Hematopoietic multipotent progenitor cell treated with erythropoietin and hydrocortisone succinate and interleukin-3 and kit ligand, for 17 days (in vitro differentiated cells): ENCODE measurements around the gene FILIP1L.

Experiments used
- DNase-seq: peaks from one replicate; pipeline ENCODE4 v3.0.0-alpha.2; 2015; ENCODE audit warnings: low spot score

The FILIP1L gene

GRCh38 chr3:100009276-100010086 lies 104.8 kb downstream of the FILIP1L start:
- DNase-seq = no peak

- DNase-seq = peak; percentile 12
These were observed 106.1 kb downstream of the FILIP1L start for GRCh38 chr3:100008081-100008698.

GRCh38 chr3:100007313-100007712 lies 107.0 kb downstream of the FILIP1L start:
- DNase-seq = no peak

GRCh38 chr3:100006570-100007271 lies 107.6 kb downstream of the FILIP1L start:
- DNase-seq = no peak

GRCh38 chr3:100005665-100006393 lies 108.5 kb downstream of the FILIP1L start:
- DNase-seq = no peak

- no peak for DNase-seq
These were observed 109.4 kb downstream of the FILIP1L start for GRCh38 chr3:100004931-100005330.

GRCh38 chr3:100003609-100004503 lies 110.4 kb downstream of the FILIP1L start:
- no peak for DNase-seq

- DNase-seq = no peak
These were observed 111.5 kb downstream of the FILIP1L start for GRCh38 chr3:100002599-100003350.

GRCh38 chr3:100001526-100002270 lies 112.6 kb downstream of the FILIP1L start:
- no peak for DNase-seq

- DNase-seq = no peak
These were observed 113.2 kb downstream of the FILIP1L start for GRCh38 chr3:100001083-100001482.

- DNase-seq = no peak
These were observed 114.8 kb downstream of the FILIP1L start for GRCh38 chr3:99999536-99999935.

- DNase-seq = no peak
These were observed 117.0 kb downstream of the FILIP1L start for GRCh38 chr3:99997293-99997692.

GRCh38 chr3:99990179-99990578 lies 124.1 kb downstream of the FILIP1L start:
- no peak for DNase-seq

GRCh38 chr3:99984668-99985067 lies 129.6 kb downstream of the FILIP1L start:
- no peak for DNase-seq

GRCh38 chr3:99984139-99984538 lies 130.2 kb downstream of the FILIP1L start:
- no peak for DNase-seq

GRCh38 chr3:99982650-99983049 lies 131.7 kb downstream of the FILIP1L start:
- DNase-seq = no peak

- DNase-seq = no peak
These were observed 133.2 kb downstream of the FILIP1L start for GRCh38 chr3:99981138-99981537.

GRCh38 chr3:99980606-99981005 lies 133.7 kb downstream of the FILIP1L start:
- DNase-seq = no peak

GRCh38 chr3:99978221-99978620 lies 136.1 kb downstream of the FILIP1L start:
- DNase-seq = no peak

GRCh38 chr3:99976584-99976983 lies 137.7 kb downstream of the FILIP1L start:
- DNase-seq = no peak
